ENCODE results near the gene DPH6. TPM values are rescaled to one million over a fixed set of nuclear protein-coding genes. Genes with fewer than 3 reads are reported as not detected.
"Not testable (repeated sequence)": the region's sequence is repeated elsewhere in the genome, so short reads cannot be mapped to it uniquely, and the experiment has no call there.

DPH6 gene
- total RNA-seq, 4 donors from 2014 or later: 20.9 to 37.8 (median 26.7) TPM

DNA sequence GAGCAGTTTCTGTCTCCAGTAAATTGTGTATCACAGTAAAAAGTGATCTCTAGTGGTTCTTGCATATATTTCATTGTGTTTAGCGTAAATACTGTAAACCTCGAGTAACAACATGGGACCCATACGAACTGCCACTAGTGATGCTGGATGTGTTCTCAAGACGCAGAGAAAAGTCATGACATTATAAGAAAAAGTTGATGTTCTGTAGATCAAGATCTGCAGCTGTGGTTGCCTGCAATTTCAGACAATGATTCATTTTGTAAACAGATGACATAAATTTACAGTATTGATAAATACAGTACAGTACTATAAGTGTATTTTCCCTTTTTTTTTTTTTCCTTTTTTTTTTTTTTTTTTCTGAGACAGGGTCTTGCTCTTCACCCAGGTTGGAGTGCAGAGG, 100.1 kb downstream of the DPH6 start:
- WGBS, 2 donors: 64 to 77% methylated on average over 4 of the region's 4 CpGs
- TF ChIP-seq POLR2A (IDR thresholded peaks at IDR 0.05) (no peak), EP300 (IDR thresholded peaks at IDR 0.05) (no peak)
- TF ChIP-seq, protein P1, sequence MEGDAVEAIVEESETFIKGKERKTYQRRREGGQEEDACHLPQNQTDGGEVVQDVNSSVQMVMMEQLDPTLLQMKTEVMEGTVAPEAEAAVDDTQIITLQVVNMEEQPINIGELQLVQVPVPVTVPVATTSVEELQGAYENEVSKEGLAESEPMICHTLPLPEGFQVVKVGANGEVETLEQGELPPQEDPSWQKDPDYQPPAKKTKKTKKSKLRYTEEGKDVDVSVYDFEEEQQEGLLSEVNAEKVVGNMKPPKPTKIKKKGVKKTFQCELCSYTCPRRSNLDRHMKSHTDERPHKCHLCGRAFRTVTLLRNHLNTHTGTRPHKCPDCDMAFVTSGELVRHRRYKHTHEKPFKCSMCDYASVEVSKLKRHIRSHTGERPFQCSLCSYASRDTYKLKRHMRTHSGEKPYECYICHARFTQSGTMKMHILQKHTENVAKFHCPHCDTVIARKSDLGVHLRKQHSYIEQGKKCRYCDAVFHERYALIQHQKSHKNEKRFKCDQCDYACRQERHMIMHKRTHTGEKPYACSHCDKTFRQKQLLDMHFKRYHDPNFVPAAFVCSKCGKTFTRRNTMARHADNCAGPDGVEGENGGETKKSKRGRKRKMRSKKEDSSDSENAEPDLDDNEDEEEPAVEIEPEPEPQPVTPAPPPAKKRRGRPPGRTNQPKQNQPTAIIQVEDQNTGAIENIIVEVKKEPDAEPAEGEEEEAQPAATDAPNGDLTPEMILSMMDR (IDR thresholded peaks at IDR 0.05): no peak

DNA sequence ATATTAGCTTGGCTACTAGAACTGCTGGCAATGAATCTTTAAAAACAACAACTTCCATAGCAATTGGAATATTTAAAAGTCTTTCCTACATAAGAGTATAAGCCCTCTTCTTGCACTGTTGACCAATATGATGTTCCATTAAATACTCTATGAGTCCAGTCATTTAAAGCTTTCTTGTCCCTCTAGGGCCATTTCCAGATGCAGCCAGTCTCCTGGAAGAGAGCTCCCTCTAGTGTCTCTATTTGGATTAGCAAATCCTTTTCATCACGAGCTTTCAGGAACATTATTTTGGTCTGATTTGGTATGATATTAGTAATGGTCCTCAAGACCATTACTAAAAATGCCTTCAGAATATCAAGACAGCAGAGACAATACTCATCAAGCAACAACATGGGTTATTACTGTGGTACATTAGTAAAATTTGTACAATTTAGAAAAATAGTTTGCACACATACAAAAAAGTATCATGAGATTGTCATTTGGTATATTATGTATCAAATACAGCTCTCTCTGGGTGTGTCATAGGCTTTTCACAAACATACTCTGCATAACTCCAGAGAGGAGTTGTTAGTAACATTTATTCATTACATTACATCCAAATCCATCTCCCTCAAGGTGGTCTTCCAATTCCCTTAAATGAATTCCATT, 101.3 kb downstream of the DPH6 start:
- WGBS, 2 donors: 18 to 29% methylated on average over 1 of the region's 1 CpG
- H3K27me3 ChIP-seq: no peaks in the 10 kb centered on the region
- H3K4me3 ChIP-seq: no peak overlapping the region
- no peaks in the 10 kb centered on the region for H3K9me3 ChIP-seq
- no peaks in the 10 kb centered on the region for H3K4me1 ChIP-seq
- no peak overlapping the region for H3K27ac ChIP-seq
- peaks cover 0 to 3% (median 0%) of the 10 kb centered on the region in 3 donors for H3K36me3 ChIP-seq
- TF ChIP-seq EP300 (IDR thresholded peaks at IDR 0.05) (no peak), POLR2A (IDR thresholded peaks at IDR 0.05) (no peak)
- TF ChIP-seq, protein P1 (IDR thresholded peaks at IDR 0.05): peak; percentile 43 to 60 (median 45)
- DNase-seq (ENCODE audit: low spot score in 2 of 2): no peak

More for the DNA sequence above, 100.1 kb downstream of the DPH6 start:
- H3K9me3 ChIP-seq: no peaks in the 10 kb centered on the region
- H3K27ac ChIP-seq: no peak overlapping the region
- H3K4me3 ChIP-seq: no peak overlapping the region
- H3K27me3 ChIP-seq: no peaks in the 10 kb centered on the region
- H3K36me3 ChIP-seq: peaks cover 0 to 3% (median 0%) of the 10 kb centered on the region in 3 donors
- peaks cover 0 to 7% (median 3%) of the 10 kb centered on the region in 4 donors for H3K4me1 ChIP-seq
- DNase-seq (ENCODE audit: low spot score in 2 of 2): no peak

DNA sequence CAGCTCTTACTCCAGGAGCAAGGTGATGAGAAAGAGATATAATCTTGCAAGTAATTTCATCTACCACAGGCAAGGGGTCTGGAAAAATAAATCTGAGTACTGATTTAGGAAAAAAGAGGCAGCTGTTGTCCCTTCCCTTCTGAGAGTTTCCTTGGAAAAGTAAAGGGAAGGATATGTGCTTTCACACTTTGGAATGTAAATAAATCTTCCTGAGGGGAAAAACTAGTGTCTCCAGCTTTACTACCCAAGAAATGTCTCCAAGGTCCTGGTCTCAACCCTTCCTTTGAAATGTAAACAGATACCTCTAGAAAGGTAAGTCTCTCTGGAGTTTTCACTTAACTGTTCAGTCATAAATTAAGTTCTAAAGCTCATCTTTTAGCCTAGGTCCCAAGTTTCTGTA, 102.6 kb downstream of the DPH6 start:
- DNase-seq (ENCODE audit: low spot score in 2 of 2): no peak

DNA sequence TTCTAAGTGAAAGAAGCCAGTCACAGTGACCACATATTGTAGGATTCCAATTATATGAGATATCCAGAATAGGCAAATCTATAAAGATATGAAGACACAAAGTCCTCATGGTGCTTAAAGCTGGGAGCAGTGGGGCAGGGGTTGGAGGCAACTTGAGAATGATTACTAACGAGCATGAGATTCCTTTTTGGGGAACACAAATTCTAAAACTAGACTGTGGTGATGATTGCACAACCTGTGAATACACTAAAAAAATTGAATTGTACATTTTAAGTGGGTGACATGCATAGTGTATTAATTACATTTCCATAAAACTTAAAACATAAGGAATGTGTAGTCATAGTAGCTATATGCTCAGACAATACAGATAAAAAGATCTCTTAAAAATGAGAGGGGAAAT, 103.2 kb downstream of the DPH6 start:
- WGBS, 2 donors: 69 to 88% methylated on average over 1 of the region's 1 CpG
- Histone ChIP-seq H3K4me3 (no peak overlapping the region), H3K4me1 (peaks cover 0 to 3% (median 0%) of the 10 kb centered on the region in 4 donors), H3K27me3 (no peaks in the 10 kb centered on the region), H3K27ac (no peak overlapping the region), H3K36me3 (peaks cover 0 to 8% (median 0%) of the 10 kb centered on the region in 3 donors), H3K9me3 (no peaks in the 10 kb centered on the region)
- DNase-seq (ENCODE audit: low spot score in 2 of 2): no peak
- no peak for TF ChIP-seq POLR2A (IDR thresholded peaks at IDR 0.05)
- no peak for TF ChIP-seq EP300 (IDR thresholded peaks at IDR 0.05)
- TF ChIP-seq, protein P1 (IDR thresholded peaks at IDR 0.05): no peak

More for the DNA sequence above, 102.6 kb downstream of the DPH6 start:
- Histone ChIP-seq H3K4me3 (no peak overlapping the region), H3K4me1 (peaks cover 0 to 3% (median 0%) of the 10 kb centered on the region in 4 donors), H3K9me3 (no peaks in the 10 kb centered on the region), H3K27ac (no peak overlapping the region), H3K27me3 (no peaks in the 10 kb centered on the region), H3K36me3 (peaks cover 0 to 3% (median 0%) of the 10 kb centered on the region in 3 donors)
- TF ChIP-seq POLR2A (IDR thresholded peaks at IDR 0.05): no peak
- TF ChIP-seq, protein P1 (IDR thresholded peaks at IDR 0.05): no peak
- no peak for TF ChIP-seq EP300 (IDR thresholded peaks at IDR 0.05)

DNA sequence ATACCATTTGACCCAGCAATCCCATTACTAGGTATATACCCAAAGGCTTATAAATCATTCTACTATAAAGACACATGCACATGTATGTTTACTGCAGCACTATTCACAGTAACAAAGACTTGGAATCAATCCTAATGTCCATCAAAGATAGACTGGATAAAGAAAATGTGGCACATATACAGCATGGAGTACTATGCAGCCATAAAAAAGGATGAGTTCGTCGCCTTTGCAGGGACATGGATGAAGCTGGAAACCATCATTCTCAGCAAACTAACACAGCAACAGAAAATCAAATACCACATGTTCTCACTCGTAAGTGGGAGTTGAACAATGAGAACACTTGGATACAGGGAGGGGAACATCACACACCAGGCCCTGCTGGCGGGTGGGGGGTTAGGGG, 104.7 kb downstream of the DPH6 start:
- H3K4me1 ChIP-seq; H3K27me3 ChIP-seq; DNase-seq (ENCODE audit: low spot score in 2 of 2); H3K4me3 ChIP-seq; H3K9me3 ChIP-seq; H3K27ac ChIP-seq: not testable (repeated sequence)
- 91 to 98% methylated on average over 4 of the region's 4 CpGs for whole genome bisulfite sequencing, 2 donors
- H3K36me3 ChIP-seq: peaks cover 0 to 14% (median 0%) of the 10 kb centered on the region in 3 donors
